Vagina (tissue), 2 donors: Measurements from ENCODE around the gene UBE2G2. TPM values are rescaled to one million over a fixed set of nuclear protein-coding genes. Genes with fewer than 3 reads are reported as not detected.
"Not testable (repeated sequence)": the region's sequence is repeated elsewhere in the genome, so short reads cannot be mapped to it uniquely, and the experiment has no call there.

Experiments
- DNase-seq, 2 donors: peaks; one replicate each; pipeline ENCODE4 v3.0.0-alpha.2; 2017; ENCODE audit errors: extremely low spot score in 2 of 2
- H3K27ac ChIP-seq: fragments of 200-600 bp; sonication (generic); one replicate; pipeline ENCODE4 v1.5.1; 2019
- H3K27me3 ChIP-seq: fragments of 200-600 bp; sonication (generic); one replicate; pipeline ENCODE4 v1.5.1; 2019
- H3K36me3 ChIP-seq, 2 donors: fragments of 200-600 bp; sonication (generic); one replicate each; pipeline ENCODE4 v1.5.1; 2017 to 2019
- H3K4me1 ChIP-seq: fragments of 200-600 bp; sonication (generic); one replicate; pipeline ENCODE4 v1.5.1; 2019
- H3K4me3 ChIP-seq, 2 donors: fragments of 200-600 bp; sonication (generic); 1 replicate in 1 of 2; 2 replicates in 1 of 2; pipeline ENCODE4 v1.5.1; 2016 to 2019
- H3K9me3 ChIP-seq: fragments of 200-600 bp; sonication (generic); one replicate; pipeline ENCODE4 v1.5.1; 2019
- CTCF ChIP-seq, 3 experiments: fragments of 450-650 bp in 2 of 3; fragments of 200-600 bp in 1 of 3; sonication (generic) in 1 of 3; IDR thresholded peaks; one replicate each; pipeline ENCODE4 v1.5.1; 2017 to 2019; ENCODE audit warnings: antibody characterized with exemption in 3 of 3, mild to moderate bottlenecking in 2 of 3, moderate library complexity in 2 of 3
- POLR2A ChIP-seq, 2 donors: fragments of 450-650 bp; IDR thresholded peaks; one replicate each; pipeline ENCODE4 v1.6.1; 2017; ENCODE audit warnings: antibody characterized with exemption in 2 of 2, mild to moderate bottlenecking in 2 of 2, moderate library complexity in 2 of 2
- POLR2AphosphoS5 ChIP-seq, 2 donors: sonication (generic); formaldehyde crosslinking; IDR thresholded peaks; one replicate each; pipeline ENCODE4 v1.9.0; 2017; ENCODE audit warnings: antibody characterized with exemption in 2 of 2, mild to moderate bottlenecking in 2 of 2, low read depth in 1 of 2; ENCODE audit not compliant: insufficient read depth in 1 of 2
- intact Hi-C: fragments of 100-400 bp; cut with DNase I; formaldehyde crosslinking; loops from one replicate; pipeline ENCODE4 v1.15.1; 2023
- total RNA-seq: library from RNA; depleted of rRNA; stranded (reverse); fragments of >200 nt; gene quantifications from one replicate; pipeline ENCODE4 v1.2.3, GENCODE V29; 2016

UBE2G2 gene
- total RNA-seq, 1 donor from 2014 or later, result 96.5 TPM

- no peaks in the 10 kb centered on the region for H3K36me3 ChIP-seq
- no peaks in the 10 kb centered on the region for H3K27me3 ChIP-seq
- peaks cover 7% of the 10 kb centered on the region for H3K4me1 ChIP-seq
- H3K4me3 ChIP-seq, result no peak overlapping the region
- no peak for DNase-seq
- no peaks in the 10 kb centered on the region for H3K9me3 ChIP-seq
- intact Hi-C loops, result no loop called here
- no peak overlapping the region for H3K27ac ChIP-seq
- TF ChIP-seq CTCF (IDR thresholded peaks at IDR 0.05), result no peak
- TF ChIP-seq POLR2A (IDR thresholded peaks at IDR 0.05), result no peak
- TF ChIP-seq POLR2AphosphoS5 (IDR thresholded peaks at IDR 0.05; ENCODE audit: insufficient read depth in 1 of 2, low read depth in 1 of 2), result no peak
Observed at GRCh38 chr21:44834951-44835646, 33.5 kb upstream of the UBE2G2 start.

- DNase-seq, result no peak
- H3K27ac ChIP-seq, result no peak overlapping the region
- no peaks in the 10 kb centered on the region for H3K27me3 ChIP-seq
- H3K4me1 ChIP-seq, result peaks cover 7% of the 10 kb centered on the region
- no peaks in the 10 kb centered on the region for H3K36me3 ChIP-seq
- no peak for TF ChIP-seq POLR2AphosphoS5 (IDR thresholded peaks at IDR 0.05; ENCODE audit: insufficient read depth in 1 of 2, low read depth in 1 of 2)
- TF ChIP-seq POLR2A (IDR thresholded peaks at IDR 0.05), result no peak
- no peak for TF ChIP-seq CTCF (IDR thresholded peaks at IDR 0.05)
- H3K4me3 ChIP-seq, result no peak overlapping the region
- intact Hi-C loops, result no loop called here
- H3K9me3 ChIP-seq, result no peaks in the 10 kb centered on the region
Observed at GRCh38 chr21:44834231-44834950, 32.8 kb upstream of the UBE2G2 start.

- no peak for DNase-seq
- Histone ChIP-seq H3K4me1 (peaks cover 7% of the 10 kb centered on the region), H3K36me3 (no peaks in the 10 kb centered on the region), H3K4me3 (no peak overlapping the region), H3K9me3 (no peaks in the 10 kb centered on the region), H3K27me3 (no peaks in the 10 kb centered on the region), H3K27ac (no peak overlapping the region)
- intact Hi-C loops, result no loop called here
- TF ChIP-seq POLR2AphosphoS5 (IDR thresholded peaks at IDR 0.05; ENCODE audit: insufficient read depth in 1 of 2, low read depth in 1 of 2) (no peak), CTCF (IDR thresholded peaks at IDR 0.05) (no peak), POLR2A (IDR thresholded peaks at IDR 0.05) (no peak)
Observed at GRCh38 chr21:44833663-44834062, 32.0 kb upstream of the UBE2G2 start.

GRCh38 chr21:44832516-44833255, 31.1 kb upstream of the UBE2G2 start:
- DNase-seq, intact Hi-C loops, H3K27me3 ChIP-seq, H3K4me3 ChIP-seq, H3K27ac ChIP-seq, H3K4me1 ChIP-seq, H3K9me3 ChIP-seq, H3K36me3 ChIP-seq: not testable (repeated sequence)

- Histone ChIP-seq H3K4me1 (peaks cover under 1% of the 10 kb centered on the region), H3K27me3 (no peaks in the 10 kb centered on the region), H3K36me3 (no peaks in the 10 kb centered on the region), H3K9me3 (no peaks in the 10 kb centered on the region), H3K27ac (no peak overlapping the region), H3K4me3 (no peak overlapping the region)
- no peak for DNase-seq
- intact Hi-C loops, result no loop called here
- TF ChIP-seq POLR2A (IDR thresholded peaks at IDR 0.05) (no peak), POLR2AphosphoS5 (IDR thresholded peaks at IDR 0.05; ENCODE audit: insufficient read depth in 1 of 2, low read depth in 1 of 2) (no peak), CTCF (IDR thresholded peaks at IDR 0.05) (no peak)
Observed at GRCh38 chr21:44831227-44831860, 29.7 kb upstream of the UBE2G2 start.
